ENCODE measurements around the gene SERPINB7. TPM values are rescaled to one million over a fixed set of nuclear protein-coding genes. Genes with fewer than 3 reads are reported as not detected.

The SERPINB7 gene
- total RNA-seq, 1 experiment from 2014 or later = not detected

DNA sequence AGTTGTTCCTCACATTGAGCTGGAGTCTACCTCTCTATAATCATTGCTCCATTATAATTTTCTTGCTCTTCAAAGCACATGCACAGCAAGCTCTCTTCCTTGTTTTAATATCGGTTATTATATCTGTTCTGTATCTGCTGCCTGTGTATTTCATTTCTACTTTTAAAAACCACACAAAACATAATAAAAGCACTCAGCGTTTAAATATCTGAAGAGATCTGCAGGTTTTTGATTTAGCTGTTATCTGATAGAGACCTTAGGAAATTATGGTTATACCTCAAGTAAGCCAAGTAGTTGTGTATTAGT lies 49.0 kb downstream of the SERPINB7 start:
- H3K4me1 ChIP-seq (ENCODE audit: insufficient read depth, low read length) = no peaks in the 10 kb centered on the region
- peaks cover 2 to 4% of the 10 kb centered on the region in 2 experiments; a peak in 2 of 4 replicates for H3K4me1 Mint-ChIP-seq
- no peaks in the 10 kb centered on the region for H3K9me3 ChIP-seq (ENCODE audit: control insufficient read depth, low read depth, low read length)
- no peaks in the 10 kb centered on the region for H3K79me2 ChIP-seq (ENCODE audit: insufficient read depth, low read length)
- H3K4me2 ChIP-seq (ENCODE audit: insufficient read depth, insufficient read length, low read length) = no peak overlapping the region
- no peaks in the 10 kb centered on the region for H3K27me3 ChIP-seq (ENCODE audit: insufficient read depth, low read length)
- no peak overlapping the region for H2BK5ac ChIP-seq (ENCODE audit: insufficient read length, low read length)
- H3K9ac ChIP-seq (ENCODE audit: extremely low read depth, insufficient read length, low read length) = no peak overlapping the region
- no peak overlapping the region for H3K4ac ChIP-seq (ENCODE audit: low read depth, low read length)
- no peaks in the 10 kb centered on the region for H3K27me3 Mint-ChIP-seq (ENCODE audit: low read depth)
- H2BK15ac ChIP-seq (ENCODE audit: low read depth, low read length) = no peak overlapping the region
- no peak overlapping the region for H2AFZ ChIP-seq (ENCODE audit: low read length)
- no peaks in the 10 kb centered on the region for H3K36me3 Mint-ChIP-seq (ENCODE audit: insufficient read depth in 1 of 3, low read depth in 3 of 3)
- no CpG with 5 or more reads among the region's 2 CpGs for WGBS (ENCODE audit: extremely low coverage, insufficient read length, low lambda C conversion rate)
- no peak overlapping the region for H3K27ac Mint-ChIP-seq
- no peak overlapping the region for H4K8ac ChIP-seq (replicated peaks; ENCODE audit: insufficient read length, low read depth, low read length)
- no peak overlapping the region for H2AK5ac ChIP-seq (ENCODE audit: insufficient read length, low read length)
- H3K4me3 Mint-ChIP-seq = no peak overlapping the region
- H4K5ac ChIP-seq (ENCODE audit: insufficient read length, low read depth, low read length) = no peak overlapping the region
- H3K56ac ChIP-seq (ENCODE audit: insufficient read length, low read depth, low read length) = no peak overlapping the region
- TF ChIP-seq, protein P1, sequence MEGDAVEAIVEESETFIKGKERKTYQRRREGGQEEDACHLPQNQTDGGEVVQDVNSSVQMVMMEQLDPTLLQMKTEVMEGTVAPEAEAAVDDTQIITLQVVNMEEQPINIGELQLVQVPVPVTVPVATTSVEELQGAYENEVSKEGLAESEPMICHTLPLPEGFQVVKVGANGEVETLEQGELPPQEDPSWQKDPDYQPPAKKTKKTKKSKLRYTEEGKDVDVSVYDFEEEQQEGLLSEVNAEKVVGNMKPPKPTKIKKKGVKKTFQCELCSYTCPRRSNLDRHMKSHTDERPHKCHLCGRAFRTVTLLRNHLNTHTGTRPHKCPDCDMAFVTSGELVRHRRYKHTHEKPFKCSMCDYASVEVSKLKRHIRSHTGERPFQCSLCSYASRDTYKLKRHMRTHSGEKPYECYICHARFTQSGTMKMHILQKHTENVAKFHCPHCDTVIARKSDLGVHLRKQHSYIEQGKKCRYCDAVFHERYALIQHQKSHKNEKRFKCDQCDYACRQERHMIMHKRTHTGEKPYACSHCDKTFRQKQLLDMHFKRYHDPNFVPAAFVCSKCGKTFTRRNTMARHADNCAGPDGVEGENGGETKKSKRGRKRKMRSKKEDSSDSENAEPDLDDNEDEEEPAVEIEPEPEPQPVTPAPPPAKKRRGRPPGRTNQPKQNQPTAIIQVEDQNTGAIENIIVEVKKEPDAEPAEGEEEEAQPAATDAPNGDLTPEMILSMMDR (conservative IDR thresholded peaks at IDR 0.05) = 0 out of 3 replicates have a peak, but pooled peaks have one; percentile 10
- H3K14ac ChIP-seq (ENCODE audit: insufficient read depth, low read length) = no peak overlapping the region
- no peak overlapping the region for H3K23ac ChIP-seq (ENCODE audit: insufficient read length, low read depth, low read length)
- H3T11ph ChIP-seq (ENCODE audit: low read length) = no peak overlapping the region
- H2BK120ac ChIP-seq (ENCODE audit: low read depth, low read length, poor library complexity, severe bottlenecking) = no peak overlapping the region
- no peaks in the 10 kb centered on the region for H4K20me1 ChIP-seq (ENCODE audit: control insufficient read depth, insufficient read depth, insufficient read length)
- H3K9me3 Mint-ChIP-seq = no peaks in the 10 kb centered on the region
- DNase-seq = no peak
- H2BK20ac ChIP-seq (ENCODE audit: low read depth, low read length, poor library complexity, severe bottlenecking) = no peak overlapping the region
- no peak overlapping the region for H3K18ac ChIP-seq (ENCODE audit: insufficient read length, low read depth, low read length)
- H3K23me2 ChIP-seq (ENCODE audit: insufficient read length, low read depth, low read length, poor library complexity, severe bottlenecking) = no peaks in the 10 kb centered on the region
- no peak overlapping the region for H2BK12ac ChIP-seq (ENCODE audit: insufficient read length, low read depth, low read length)
- no peaks in the 10 kb centered on the region for H3K79me1 ChIP-seq (ENCODE audit: insufficient read depth, low read depth, low read length, poor library complexity, severe bottlenecking)
- no peak overlapping the region for H3K27ac ChIP-seq (ENCODE audit: insufficient read length, low read depth, low read length)
- no peak overlapping the region for H4K91ac ChIP-seq (ENCODE audit: insufficient read length, low read depth, low read length)

All from H9 (cell line).